HG03097 (cell line): Measurements from ENCODE around the gene RBM10.

Experiments used
- ATAC-seq: cut with Tn5 transposase; IDR thresholded peaks from one replicate; pipeline ENCODE4 v1.9.1; 2021; ENCODE audit not compliant: unreplicated experiment, low FRiP score

The RBM10 gene

GRCh38 chrX:47232197-47232802 is 87.3 kb downstream of the RBM10 start:
- ATAC-seq, result no peak

- peak; percentile 9 for ATAC-seq
These were observed 87.8 kb downstream of the RBM10 start, which contains the start of gene USP11 for GRCh38 chrX:47232803-47233332. USP11 (plus strand) TSS chrX:47233009; CDS start chrX:47233044, 35 bp downstream.

GRCh38 chrX:47233333-47234113 is 88.5 kb downstream of the RBM10 start:
- peak; percentile 74 for ATAC-seq

- no peak for ATAC-seq
These were observed 89.6 kb downstream of the RBM10 start for GRCh38 chrX:47234583-47234982.

GRCh38 chrX:47235691-47236103 is 90.7 kb downstream of the RBM10 start:
- no peak for ATAC-seq
